ENCODE measurements around the gene DHX35.

The DHX35 gene

GRCh38 chr20:39038047-39038446 lies 75.9 kb downstream of the DHX35 start:
- no peak for TF ChIP-seq ARNTL (CRISPR knock-in tag; IDR thresholded peaks at IDR 0.05; ENCODE audit: borderline replicate concordance, low read depth)
- no peak for TF ChIP-seq TOX (CRISPR knock-in tag; IDR thresholded peaks at IDR 0.05; ENCODE audit: borderline replicate concordance)
- TF ChIP-seq, protein P1, sequence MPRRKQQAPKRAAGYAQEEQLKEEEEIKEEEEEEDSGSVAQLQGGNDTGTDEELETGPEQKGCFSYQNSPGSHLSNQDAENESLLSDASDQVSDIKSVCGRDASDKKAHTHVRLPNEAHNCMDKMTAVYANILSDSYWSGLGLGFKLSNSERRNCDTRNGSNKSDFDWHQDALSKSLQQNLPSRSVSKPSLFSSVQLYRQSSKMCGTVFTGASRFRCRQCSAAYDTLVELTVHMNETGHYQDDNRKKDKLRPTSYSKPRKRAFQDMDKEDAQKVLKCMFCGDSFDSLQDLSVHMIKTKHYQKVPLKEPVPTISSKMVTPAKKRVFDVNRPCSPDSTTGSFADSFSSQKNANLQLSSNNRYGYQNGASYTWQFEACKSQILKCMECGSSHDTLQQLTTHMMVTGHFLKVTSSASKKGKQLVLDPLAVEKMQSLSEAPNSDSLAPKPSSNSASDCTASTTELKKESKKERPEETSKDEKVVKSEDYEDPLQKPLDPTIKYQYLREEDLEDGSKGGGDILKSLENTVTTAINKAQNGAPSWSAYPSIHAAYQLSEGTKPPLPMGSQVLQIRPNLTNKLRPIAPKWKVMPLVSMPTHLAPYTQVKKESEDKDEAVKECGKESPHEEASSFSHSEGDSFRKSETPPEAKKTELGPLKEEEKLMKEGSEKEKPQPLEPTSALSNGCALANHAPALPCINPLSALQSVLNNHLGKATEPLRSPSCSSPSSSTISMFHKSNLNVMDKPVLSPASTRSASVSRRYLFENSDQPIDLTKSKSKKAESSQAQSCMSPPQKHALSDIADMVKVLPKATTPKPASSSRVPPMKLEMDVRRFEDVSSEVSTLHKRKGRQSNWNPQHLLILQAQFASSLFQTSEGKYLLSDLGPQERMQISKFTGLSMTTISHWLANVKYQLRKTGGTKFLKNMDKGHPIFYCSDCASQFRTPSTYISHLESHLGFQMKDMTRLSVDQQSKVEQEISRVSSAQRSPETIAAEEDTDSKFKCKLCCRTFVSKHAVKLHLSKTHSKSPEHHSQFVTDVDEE (CRISPR knock-in tag; IDR thresholded peaks at IDR 0.05): no peak
- TF ChIP-seq ZNF565 (CRISPR knock-in tag; conservative IDR thresholded peaks at IDR 0.05; ENCODE audit: low read depth): no peak
- TF ChIP-seq OSR1 (CRISPR knock-in tag; IDR thresholded peaks at IDR 0.05): no peak
- TF ChIP-seq CSRNP3 (CRISPR knock-in tag; IDR thresholded peaks at IDR 0.05): no peak
- TF ChIP-seq ZC3H10 (CRISPR knock-in tag; IDR thresholded peaks at IDR 0.05): no peak
- no peak for TF ChIP-seq ZFP3 (CRISPR knock-in tag; IDR thresholded peaks at IDR 0.05)
- TF ChIP-seq SNAI2 (CRISPR knock-in tag; IDR thresholded peaks at IDR 0.05): no peak
- no peak for TF ChIP-seq ZFP30 (CRISPR knock-in tag; IDR thresholded peaks at IDR 0.05)
- no peak for TF ChIP-seq ISL1 (CRISPR knock-in tag; IDR thresholded peaks at IDR 0.05)
- TF ChIP-seq BACH2 (CRISPR knock-in tag; IDR thresholded peaks at IDR 0.05; ENCODE audit: borderline replicate concordance): no peak
- no peak for ATAC-seq

DNA sequence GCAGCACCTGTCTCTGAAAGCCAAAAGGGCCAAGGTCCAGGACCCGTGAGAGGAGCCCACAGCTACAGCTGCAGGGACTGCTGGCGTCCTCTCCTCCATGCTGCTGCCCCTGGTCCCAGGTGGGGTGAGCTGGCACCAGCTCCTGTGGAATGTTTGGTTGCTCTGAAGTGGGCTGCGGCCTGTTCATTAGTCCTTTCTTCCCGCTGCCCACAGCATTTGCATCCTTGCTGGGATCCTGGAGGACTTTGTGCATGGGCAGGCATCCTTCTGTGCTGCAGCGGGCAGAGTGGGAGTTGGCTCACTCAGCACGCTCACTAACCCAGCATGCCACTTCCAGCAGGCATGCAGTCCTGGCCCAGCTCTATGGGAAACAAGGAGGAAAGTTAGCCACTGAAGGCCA lies 76.4 kb downstream of the DHX35 start:
- TF ChIP-seq ZNF565 (CRISPR knock-in tag; conservative IDR thresholded peaks at IDR 0.05; ENCODE audit: low read depth) (no peak), RARB (CRISPR knock-in tag; IDR thresholded peaks at IDR 0.05) (no peak), TCF4 (CRISPR knock-in tag; IDR thresholded peaks at IDR 0.05; ENCODE audit: borderline replicate concordance) (no peak), CREB5 (CRISPR knock-in tag; IDR thresholded peaks at IDR 0.05; ENCODE audit: low read depth) (no peak), ZFP30 (CRISPR knock-in tag; IDR thresholded peaks at IDR 0.05) (no peak), ZNF8 (CRISPR knock-in tag; IDR thresholded peaks at IDR 0.05) (no peak), ARNTL (CRISPR knock-in tag; IDR thresholded peaks at IDR 0.05; ENCODE audit: borderline replicate concordance, low read depth) (no peak), CSRNP3 (CRISPR knock-in tag; IDR thresholded peaks at IDR 0.05) (no peak), TOX (CRISPR knock-in tag; IDR thresholded peaks at IDR 0.05; ENCODE audit: borderline replicate concordance) (no peak)
- ATAC-seq: no peak

GRCh38 chr20:39039261-39039660 lies 77.1 kb downstream of the DHX35 start:
- no peak for ATAC-seq
- TF ChIP-seq CREB5 (CRISPR knock-in tag; IDR thresholded peaks at IDR 0.05; ENCODE audit: low read depth): no peak
- TF ChIP-seq TOX (CRISPR knock-in tag; IDR thresholded peaks at IDR 0.05; ENCODE audit: borderline replicate concordance): no peak
- TF ChIP-seq ZC3H10 (CRISPR knock-in tag; IDR thresholded peaks at IDR 0.05): no peak
- TF ChIP-seq, protein P2, sequence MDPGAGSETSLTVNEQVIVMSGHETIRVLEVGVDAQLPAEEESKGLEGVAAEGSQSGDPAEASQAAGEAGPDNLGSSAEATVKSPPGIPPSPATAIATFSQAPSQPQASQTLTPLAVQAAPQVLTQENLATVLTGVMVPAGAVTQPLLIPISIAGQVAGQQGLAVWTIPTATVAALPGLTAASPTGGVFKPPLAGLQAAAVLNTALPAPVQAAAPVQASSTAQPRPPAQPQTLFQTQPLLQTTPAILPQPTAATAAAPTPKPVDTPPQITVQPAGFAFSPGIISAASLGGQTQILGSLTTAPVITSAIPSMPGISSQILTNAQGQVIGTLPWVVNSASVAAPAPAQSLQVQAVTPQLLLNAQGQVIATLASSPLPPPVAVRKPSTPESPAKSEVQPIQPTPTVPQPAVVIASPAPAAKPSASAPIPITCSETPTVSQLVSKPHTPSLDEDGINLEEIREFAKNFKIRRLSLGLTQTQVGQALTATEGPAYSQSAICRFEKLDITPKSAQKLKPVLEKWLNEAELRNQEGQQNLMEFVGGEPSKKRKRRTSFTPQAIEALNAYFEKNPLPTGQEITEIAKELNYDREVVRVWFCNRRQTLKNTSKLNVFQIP (CRISPR knock-in tag; IDR thresholded peaks at IDR 0.05; ENCODE audit: borderline replicate concordance, low read depth): no peak
- TF ChIP-seq ZNF70 (CRISPR knock-in tag; IDR thresholded peaks at IDR 0.05): no peak
- no peak for TF ChIP-seq CSDC2 (CRISPR knock-in tag; IDR thresholded peaks at IDR 0.05)
- TF ChIP-seq, protein P1 (CRISPR knock-in tag; IDR thresholded peaks at IDR 0.05): no peak
- TF ChIP-seq SNAI2 (CRISPR knock-in tag; IDR thresholded peaks at IDR 0.05): no peak
- TF ChIP-seq ZNF565 (CRISPR knock-in tag; conservative IDR thresholded peaks at IDR 0.05; ENCODE audit: low read depth): no peak
